Upper lobe of left lung (tissue), 6 donors: ENCODE data around the gene FOXP1. TPM values are rescaled to one million over a fixed set of nuclear protein-coding genes. Genes with fewer than 3 reads are reported as not detected.

Experiments
- ATAC-seq, 2 donors: fragments of 200-7000 bp; cut with Tn5 transposase; one replicate each; pipeline ENCODE4 v1.9.1; 2022; ENCODE audit warnings: mild to moderate bottlenecking in 2 of 2, moderate library complexity in 2 of 2; ENCODE audit not compliant: low FRiP score in 2 of 2
- DNase-seq, 2 donors: peaks; one replicate each; pipeline ENCODE4 v3.0.0-alpha.2; 2019 to 2020
- H3K27ac ChIP-seq, 4 donors: fragments of 200-600 bp; sonication (generic); one replicate each; pipeline ENCODE4 v1.5.1; 2016 to 2019
- H3K27me3 ChIP-seq, 4 donors: fragments of 200-600 bp; sonication (generic); one replicate each; pipeline ENCODE4 v1.5.1; 2017 to 2019
- H3K36me3 ChIP-seq, 4 donors: fragments of 200-600 bp; sonication (generic); one replicate each; pipeline ENCODE4 v1.5.1; 2016 to 2019
- H3K4me1 ChIP-seq, 4 donors: fragments of 200-600 bp; sonication (generic); one replicate each; pipeline ENCODE4 v1.5.1; 2018 to 2019
- H3K4me3 ChIP-seq, 4 donors: fragments of 200-600 bp; sonication (generic); one replicate each; pipeline ENCODE4 v1.5.1; 2017 to 2019; ENCODE audit warnings: mild to moderate bottlenecking in 2 of 4, moderate library complexity in 1 of 4
- H3K9me3 ChIP-seq, 4 donors: fragments of 200-600 bp; sonication (generic); one replicate each; pipeline ENCODE4 v1.5.1; 2018 to 2019
- EP300 ChIP-seq, 4 donors: sonication (generic); formaldehyde crosslinking; IDR thresholded peaks; one replicate each; pipeline ENCODE4 v1.5.1; 2017; ENCODE audit warnings: antibody characterized with exemption in 4 of 4, control low read depth in 2 of 4
- POLR2A ChIP-seq, 4 donors: fragments of 450-650 bp; IDR thresholded peaks; one replicate each; pipeline ENCODE4 v1.5.1; 2016 to 2017; ENCODE audit warnings: antibody characterized with exemption in 4 of 4, mild to moderate bottlenecking in 2 of 4
- POLR2AphosphoS5 ChIP-seq, 2 donors: sonication (generic); formaldehyde crosslinking; IDR thresholded peaks; one replicate each; pipeline ENCODE4 v1.5.1; 2017; ENCODE audit warnings: antibody characterized with exemption in 2 of 2
- WGBS, 2 donors: methylation state at CpG; one replicate each; pipeline ENCODE4 v1.1.5; 2017 to 2018; 5-methylcytosine and 5-hydroxymethylcytosine counted together
- total RNA-seq, 6 donors: library from RNA; depleted of rRNA in 4 of 6; stranded (reverse); fragments of >200 nt in 4 of 6; gene quantifications; one replicate each; pipeline versions ENCODE4 v1.1.0 to v1.2.1, GENCODE V29; 2016 to 2021
- TF ChIP-seq, protein P1 (sequence below), 6 experiments: fragments of 450-650 bp in 4 of 6; fragments of 200-600 bp in 2 of 6; sonication (generic) in 2 of 6; IDR thresholded peaks; one replicate each; pipeline ENCODE4 v1.5.1; 2016 to 2019; ENCODE audit warnings: antibody characterized with exemption in 6 of 6
- donor health status: DM: no; HTN: no; CAD: no; lungs with moderate emphysema.
- donor health status: DM: no; HTN: yes; CAD: no; lungs with severe emphysema.

FOXP1 gene
- total RNA-seq, 6 donors from 2014 or later: 103 to 248 (median 134) TPM

DNA sequence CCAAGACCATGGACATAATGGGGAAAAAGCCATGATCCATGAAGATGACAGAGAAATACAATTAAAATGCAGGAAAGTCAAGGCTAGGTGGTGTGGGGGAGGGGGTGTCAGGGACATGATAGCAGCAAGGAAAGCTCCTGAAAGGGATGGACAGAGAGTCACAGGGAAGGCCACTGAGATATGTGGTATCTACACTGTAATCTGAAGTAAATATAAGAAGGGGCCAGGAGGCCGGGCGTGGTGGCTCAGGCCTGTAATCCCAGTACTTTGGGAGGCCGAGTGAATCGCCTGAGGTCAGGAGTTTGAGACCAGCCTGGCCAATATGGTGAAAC is 62.5 kb downstream of the FOXP1 start:
- no peak overlapping the region for H3K27ac ChIP-seq
- H3K4me3 ChIP-seq: no peak overlapping the region
- TF ChIP-seq EP300 (IDR thresholded peaks at IDR 0.05) (no peak), POLR2AphosphoS5 (IDR thresholded peaks at IDR 0.05) (no peak), POLR2A (IDR thresholded peaks at IDR 0.05) (no peak)
- TF ChIP-seq, protein P1, sequence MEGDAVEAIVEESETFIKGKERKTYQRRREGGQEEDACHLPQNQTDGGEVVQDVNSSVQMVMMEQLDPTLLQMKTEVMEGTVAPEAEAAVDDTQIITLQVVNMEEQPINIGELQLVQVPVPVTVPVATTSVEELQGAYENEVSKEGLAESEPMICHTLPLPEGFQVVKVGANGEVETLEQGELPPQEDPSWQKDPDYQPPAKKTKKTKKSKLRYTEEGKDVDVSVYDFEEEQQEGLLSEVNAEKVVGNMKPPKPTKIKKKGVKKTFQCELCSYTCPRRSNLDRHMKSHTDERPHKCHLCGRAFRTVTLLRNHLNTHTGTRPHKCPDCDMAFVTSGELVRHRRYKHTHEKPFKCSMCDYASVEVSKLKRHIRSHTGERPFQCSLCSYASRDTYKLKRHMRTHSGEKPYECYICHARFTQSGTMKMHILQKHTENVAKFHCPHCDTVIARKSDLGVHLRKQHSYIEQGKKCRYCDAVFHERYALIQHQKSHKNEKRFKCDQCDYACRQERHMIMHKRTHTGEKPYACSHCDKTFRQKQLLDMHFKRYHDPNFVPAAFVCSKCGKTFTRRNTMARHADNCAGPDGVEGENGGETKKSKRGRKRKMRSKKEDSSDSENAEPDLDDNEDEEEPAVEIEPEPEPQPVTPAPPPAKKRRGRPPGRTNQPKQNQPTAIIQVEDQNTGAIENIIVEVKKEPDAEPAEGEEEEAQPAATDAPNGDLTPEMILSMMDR (IDR thresholded peaks at IDR 0.05): no peak
- no peak for ATAC-seq
- WGBS, 2 donors: 88 to 96% methylated on average over 4 of the region's 4 CpGs
- DNase-seq: no peak
- peaks cover 2 to 14% (median 9%) of the 10 kb centered on the region in 4 donors for H3K4me1 ChIP-seq
- H3K9me3 ChIP-seq: no peaks in the 10 kb centered on the region
- H3K27me3 ChIP-seq: no peaks in the 10 kb centered on the region
- no peaks in the 10 kb centered on the region for H3K36me3 ChIP-seq

DNA sequence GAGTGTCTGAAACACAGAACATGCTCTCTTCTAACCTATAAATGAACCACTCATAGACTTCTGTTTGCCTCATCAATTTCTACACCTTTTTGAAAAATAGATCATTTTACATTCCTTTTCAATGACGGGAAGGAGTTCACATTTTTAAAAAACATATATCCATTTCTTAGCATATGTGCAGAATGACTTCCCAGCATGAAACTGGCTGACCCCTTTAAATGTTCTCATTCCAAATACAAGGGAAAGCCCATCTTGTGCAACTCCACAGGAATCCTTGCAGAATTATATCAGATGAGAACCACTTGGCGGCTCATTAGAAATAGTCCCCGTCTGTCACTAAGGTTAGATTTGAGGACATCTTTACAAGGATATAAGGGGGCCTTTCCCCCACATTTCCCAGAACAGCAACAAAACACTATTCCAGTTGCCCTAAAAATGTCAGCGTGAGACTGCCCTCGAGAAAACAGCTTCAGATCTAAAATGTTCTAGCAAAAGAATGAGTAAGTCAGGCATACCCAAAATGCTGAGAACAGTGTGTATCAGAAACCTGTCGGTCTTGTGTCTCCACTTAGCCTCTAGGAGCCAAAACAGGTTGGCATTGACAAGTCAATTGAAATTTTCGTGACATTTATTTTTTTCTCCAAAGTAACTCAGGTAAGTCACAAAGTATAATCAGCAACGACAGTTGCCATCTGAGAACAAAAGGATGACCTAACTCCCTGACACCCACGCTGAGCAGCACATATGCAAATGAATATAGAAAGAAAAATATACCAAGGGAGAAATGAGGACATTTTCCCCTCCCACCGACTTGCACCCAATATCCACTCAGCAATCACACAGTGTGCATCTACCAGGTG is 63.1 kb downstream of the FOXP1 start:
- DNase-seq (no peak), ATAC-seq (no peak)
- Histone ChIP-seq H3K27me3 (no peaks in the 10 kb centered on the region), H3K9me3 (no peaks in the 10 kb centered on the region), H3K36me3 (no peaks in the 10 kb centered on the region), H3K4me3 (no peak overlapping the region), H3K4me1 (peaks cover 3 to 19% (median 10%) of the 10 kb centered on the region in 4 donors), H3K27ac (no peak overlapping the region)
- TF ChIP-seq POLR2A (IDR thresholded peaks at IDR 0.05) (no peak), EP300 (IDR thresholded peaks at IDR 0.05) (no peak), POLR2AphosphoS5 (IDR thresholded peaks at IDR 0.05) (no peak)
- TF ChIP-seq, protein P1 (IDR thresholded peaks at IDR 0.05): no peak
- 79 to 80% methylated on average over 10 of the region's 10 CpGs for WGBS, 2 donors

- TF ChIP-seq POLR2A (IDR thresholded peaks at IDR 0.05) (no peak), EP300 (IDR thresholded peaks at IDR 0.05) (no peak), POLR2AphosphoS5 (IDR thresholded peaks at IDR 0.05) (no peak)
- TF ChIP-seq, protein P1 (IDR thresholded peaks at IDR 0.05): no peak
- H3K4me3 ChIP-seq: no peak overlapping the region
- H3K36me3 ChIP-seq: no peaks in the 10 kb centered on the region
- DNase-seq: no peak
- H3K27ac ChIP-seq: no peak overlapping the region
- no peaks in the 10 kb centered on the region for H3K9me3 ChIP-seq
- ATAC-seq: no peak
- no peaks in the 10 kb centered on the region for H3K27me3 ChIP-seq
- peaks cover 3 to 20% (median 10%) of the 10 kb centered on the region in 4 donors for H3K4me1 ChIP-seq
Observed at GRCh38 chr3:71518089-71518488, 65.4 kb downstream of the FOXP1 start.

DNA sequence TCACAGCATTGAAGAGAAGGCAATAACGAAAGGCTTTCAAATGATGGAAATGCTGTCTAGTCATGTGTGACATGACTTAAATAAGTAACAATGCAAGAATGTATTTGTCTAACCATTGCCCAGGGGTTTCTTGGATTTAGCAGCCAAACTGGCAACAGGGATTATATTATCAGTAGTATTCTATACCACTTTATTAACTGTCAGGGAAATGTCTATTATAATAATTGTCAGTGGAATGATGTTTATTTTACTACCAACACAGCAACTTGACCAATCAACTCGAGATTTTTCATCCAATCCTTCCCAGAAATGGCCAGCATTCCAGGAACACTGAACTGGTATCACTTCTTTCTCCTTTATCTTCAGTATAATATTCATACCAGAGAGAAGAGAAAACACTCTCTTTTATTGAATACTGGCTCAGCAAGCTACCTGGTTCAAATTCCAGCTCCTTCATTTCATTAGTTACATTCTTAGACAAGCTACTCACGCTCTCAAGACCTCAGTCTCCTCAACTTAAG is 66.2 kb downstream of the FOXP1 start:
- DNase-seq (no peak), ATAC-seq (no peak)
- Histone ChIP-seq H3K27me3 (no peaks in the 10 kb centered on the region), H3K36me3 (no peaks in the 10 kb centered on the region), H3K27ac (no peak overlapping the region), H3K4me1 (peaks cover 3 to 26% (median 10%) of the 10 kb centered on the region in 4 donors), H3K4me3 (no peak overlapping the region), H3K9me3 (no peaks in the 10 kb centered on the region)
- TF ChIP-seq EP300 (IDR thresholded peaks at IDR 0.05) (no peak), POLR2A (IDR thresholded peaks at IDR 0.05) (no peak), POLR2AphosphoS5 (IDR thresholded peaks at IDR 0.05) (no peak)
- TF ChIP-seq, protein P1 (IDR thresholded peaks at IDR 0.05): no peak
- WGBS, 2 donors: 71 to 80% methylated on average over 3 of the region's 3 CpGs
